ENCODE measurements around the gene SAP25.

The SAP25 gene

GRCh38 chr7:100612730-100613390 lies 39.2 kb upstream of the SAP25 start:
- no peak for DNase-seq (ENCODE audit: low read depth)
- peak; percentile 8 for TF ChIP-seq CTCF (conservative IDR thresholded peaks at IDR 0.05; ENCODE audit: low read depth, low read length)
- peak overlapping the region; percentile 82 for H3K4me3 ChIP-seq (ENCODE audit: low read depth, low read length)

GRCh38 chr7:100611983-100612729 lies 38.5 kb upstream of the SAP25 start, which contains the start of gene MOSPD3:
Gene MOSPD3 (plus strand): TSS chr7:100612540. CDS start chr7:100612792, 252 bp downstream.
- no peak for TF ChIP-seq CTCF (conservative IDR thresholded peaks at IDR 0.05; ENCODE audit: low read depth, low read length)
- H3K4me3 ChIP-seq (ENCODE audit: low read depth, low read length), result peak within 1 kb of the TSS; percentile 82
- DNase-seq (ENCODE audit: low read depth), result peak; percentile 100

GRCh38 chr7:100609958-100610357 lies 36.3 kb upstream of the SAP25 start:
- no peak for TF ChIP-seq CTCF (conservative IDR thresholded peaks at IDR 0.05; ENCODE audit: low read depth, low read length)
- DNase-seq (ENCODE audit: low read depth), result no peak
- no peak overlapping the region for H3K4me3 ChIP-seq (ENCODE audit: low read depth, low read length)

- H3K4me3 ChIP-seq (ENCODE audit: low read depth, low read length), result no peak overlapping the region
- DNase-seq (ENCODE audit: low read depth), result no peak
- TF ChIP-seq CTCF (conservative IDR thresholded peaks at IDR 0.05; ENCODE audit: low read depth, low read length), result no peak
Observed at GRCh38 chr7:100607111-100607510, 33.4 kb upstream of the SAP25 start.

GRCh38 chr7:100606313-100606712 lies 32.6 kb upstream of the SAP25 start:
- no peak for TF ChIP-seq CTCF (conservative IDR thresholded peaks at IDR 0.05; ENCODE audit: low read depth, low read length)
- DNase-seq (ENCODE audit: low read depth), result no peak
- no peak overlapping the region for H3K4me3 ChIP-seq (ENCODE audit: low read depth, low read length)

GRCh38 chr7:100604976-100605911 lies 31.5 kb upstream of the SAP25 start:
- peak overlapping the region; percentile 63 for H3K4me3 ChIP-seq (ENCODE audit: low read depth, low read length)
- no peak for TF ChIP-seq CTCF (conservative IDR thresholded peaks at IDR 0.05; ENCODE audit: low read depth, low read length)
- no peak for DNase-seq (ENCODE audit: low read depth)

Data from choroid plexus epithelial cell (primary cell).